DOHH2 (cell line): ENCODE measurements around the gene ALCAM.

Experiments
- EZH2phosphoT487 ChIP-seq: fragments of 200-600 bp; sonication (generic); IDR thresholded peaks from 2 replicates; pipeline ENCODE4 v1.6.1; 2017; ENCODE audit warnings: borderline replicate concordance, mild to moderate bottlenecking, antibody characterized with exemption, low read length, moderate library complexity, mixed read lengths
- TF ChIP-seq, protein P1 (sequence below): fragments of 200-600 bp; sonication (generic); IDR thresholded peaks from one replicate; pipeline ENCODE4 v1.5.1; 2014; ENCODE audit warnings: antibody characterized with exemption, mild to moderate bottlenecking, low read depth, low read length; ENCODE audit not compliant: poor library complexity, severe bottlenecking

DNA sequence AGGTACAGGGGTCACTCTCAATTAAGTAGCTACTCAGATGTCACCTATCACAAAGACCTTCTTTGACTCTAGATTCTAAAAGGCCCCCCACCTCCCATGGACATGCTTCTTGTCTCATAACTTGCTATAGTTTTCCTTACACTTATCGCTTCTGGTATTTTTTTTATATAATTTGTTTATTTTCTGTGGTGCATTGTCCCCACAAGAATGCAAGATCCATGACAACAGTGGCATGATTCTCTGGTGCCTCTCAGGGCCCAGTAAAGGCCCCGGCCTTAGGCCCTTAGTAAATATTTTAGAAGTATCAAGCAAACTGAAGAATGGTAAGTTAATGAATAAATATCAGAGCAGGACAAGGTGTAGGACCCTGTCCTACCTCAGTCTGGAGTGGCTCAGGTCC, 253.5 kb downstream of the ALCAM start:
- TF ChIP-seq, protein P1, sequence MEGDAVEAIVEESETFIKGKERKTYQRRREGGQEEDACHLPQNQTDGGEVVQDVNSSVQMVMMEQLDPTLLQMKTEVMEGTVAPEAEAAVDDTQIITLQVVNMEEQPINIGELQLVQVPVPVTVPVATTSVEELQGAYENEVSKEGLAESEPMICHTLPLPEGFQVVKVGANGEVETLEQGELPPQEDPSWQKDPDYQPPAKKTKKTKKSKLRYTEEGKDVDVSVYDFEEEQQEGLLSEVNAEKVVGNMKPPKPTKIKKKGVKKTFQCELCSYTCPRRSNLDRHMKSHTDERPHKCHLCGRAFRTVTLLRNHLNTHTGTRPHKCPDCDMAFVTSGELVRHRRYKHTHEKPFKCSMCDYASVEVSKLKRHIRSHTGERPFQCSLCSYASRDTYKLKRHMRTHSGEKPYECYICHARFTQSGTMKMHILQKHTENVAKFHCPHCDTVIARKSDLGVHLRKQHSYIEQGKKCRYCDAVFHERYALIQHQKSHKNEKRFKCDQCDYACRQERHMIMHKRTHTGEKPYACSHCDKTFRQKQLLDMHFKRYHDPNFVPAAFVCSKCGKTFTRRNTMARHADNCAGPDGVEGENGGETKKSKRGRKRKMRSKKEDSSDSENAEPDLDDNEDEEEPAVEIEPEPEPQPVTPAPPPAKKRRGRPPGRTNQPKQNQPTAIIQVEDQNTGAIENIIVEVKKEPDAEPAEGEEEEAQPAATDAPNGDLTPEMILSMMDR = no peak
- no peak for TF ChIP-seq EZH2phosphoT487
